Activated naive CD8-positive, alpha-beta T cell (primary cell): ENCODE results near the gene CTNNB1.

ENCODE experiments used
- H3K27ac Mint-ChIP-seq: one replicate; pipeline ENCODE4 v1.8.0; 2021; ENCODE audit warnings: mixed read lengths
- H3K27me3 Mint-ChIP-seq: one replicate; pipeline ENCODE4 v1.8.0; 2021; ENCODE audit warnings: mixed read lengths
- H3K36me3 Mint-ChIP-seq: one replicate; pipeline ENCODE4 v1.8.0; 2021; ENCODE audit warnings: mixed read lengths
- H3K4me1 Mint-ChIP-seq: one replicate; pipeline ENCODE4 v1.8.0; 2021; ENCODE audit warnings: low read depth, mixed read lengths
- H3K4me3 Mint-ChIP-seq: one replicate; pipeline ENCODE4 v1.8.0; 2021; ENCODE audit warnings: mild to moderate bottlenecking, mixed read lengths
- H3K9me3 Mint-ChIP-seq: one replicate; pipeline ENCODE4 v1.8.0; 2021; ENCODE audit warnings: low read depth, mixed read lengths

CTNNB1 gene

DNA sequence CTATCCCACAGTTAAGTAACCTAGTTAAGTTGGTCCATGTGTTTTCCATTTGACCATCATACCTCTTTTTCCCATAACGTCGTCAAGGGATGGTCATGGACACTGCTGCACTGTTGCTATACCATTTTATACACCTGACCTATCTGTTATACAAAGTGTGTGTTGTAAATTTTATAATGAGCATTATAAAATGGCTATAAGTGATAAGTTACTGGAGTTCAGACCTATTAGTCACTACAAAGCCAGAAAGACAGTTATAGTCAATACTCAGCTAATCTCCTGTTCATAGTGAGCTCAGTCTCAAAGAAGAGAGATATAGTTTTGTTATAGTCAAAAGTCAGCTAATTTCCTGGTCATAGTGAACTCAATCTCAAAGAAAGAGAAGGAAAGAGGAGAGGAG, 18.9 kb upstream of the CTNNB1 start:
- peaks cover 9% of the 10 kb centered on the region for H3K27me3 Mint-ChIP-seq
- H3K4me1 Mint-ChIP-seq: no peaks in the 10 kb centered on the region
- no peak overlapping the region for H3K4me3 Mint-ChIP-seq
- H3K27ac Mint-ChIP-seq: no peak overlapping the region
- no peaks in the 10 kb centered on the region for H3K9me3 Mint-ChIP-seq
- peaks cover 2% of the 10 kb centered on the region for H3K36me3 Mint-ChIP-seq

DNA sequence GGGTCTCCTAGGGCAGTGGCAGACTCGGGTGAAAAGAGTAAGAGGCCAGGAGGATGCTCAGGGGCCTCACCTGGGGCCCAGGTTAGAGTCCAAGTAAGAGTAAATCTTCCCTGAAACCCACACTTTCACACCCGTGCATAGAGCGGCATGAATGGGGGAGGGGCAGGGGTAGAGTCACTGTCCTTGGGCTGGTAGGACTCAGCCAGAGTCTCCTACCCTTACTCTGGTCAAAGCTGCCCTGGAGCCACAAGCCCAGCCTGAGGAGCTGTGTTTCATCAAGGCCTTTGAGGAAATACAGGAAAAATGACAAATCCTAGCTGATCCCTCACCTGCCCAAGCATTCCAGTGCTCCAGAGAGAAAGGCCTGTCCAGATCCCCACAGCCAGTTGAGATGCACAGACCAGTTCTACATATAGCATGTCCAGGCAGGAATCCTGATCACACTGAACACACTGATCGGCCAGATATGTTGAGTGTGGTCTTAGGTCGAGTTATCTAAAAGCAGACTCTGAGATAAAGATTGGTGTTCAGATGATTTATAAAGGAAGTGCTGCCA, 16.7 kb upstream of the CTNNB1 start:
- Mint-ChIP-seq H3K9me3 (no peaks in the 10 kb centered on the region), H3K27ac (no peak overlapping the region), H3K36me3 (peaks cover 2% of the 10 kb centered on the region), H3K4me3 (no peak overlapping the region), H3K27me3 (peaks cover 8% of the 10 kb centered on the region), H3K4me1 (no peaks in the 10 kb centered on the region)

DNA sequence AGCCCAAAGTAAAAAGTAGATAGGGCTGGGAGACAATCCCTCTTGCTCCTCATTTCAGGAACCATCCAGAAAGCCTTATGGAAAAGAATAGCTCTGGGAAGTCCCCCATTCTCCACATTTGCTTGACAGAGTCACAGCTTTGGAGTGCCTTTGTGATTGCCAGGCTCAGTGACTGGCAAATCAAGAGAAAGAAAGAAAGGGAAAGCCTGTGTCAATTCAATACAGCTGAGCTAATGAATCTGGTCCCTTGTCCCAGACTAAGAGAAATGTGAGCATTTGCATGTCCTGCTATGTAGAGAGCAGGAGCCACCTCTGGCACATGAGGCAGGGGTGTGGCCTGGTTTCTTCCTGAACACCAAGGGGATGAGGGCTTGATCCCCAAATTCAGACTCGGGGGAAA, 14.9 kb upstream of the CTNNB1 start:
- Mint-ChIP-seq H3K27me3 (peaks cover 10% of the 10 kb centered on the region), H3K4me3 (no peak overlapping the region), H3K9me3 (no peaks in the 10 kb centered on the region), H3K27ac (no peak overlapping the region), H3K4me1 (peaks cover 6% of the 10 kb centered on the region), H3K36me3 (peaks cover 2% of the 10 kb centered on the region)

DNA sequence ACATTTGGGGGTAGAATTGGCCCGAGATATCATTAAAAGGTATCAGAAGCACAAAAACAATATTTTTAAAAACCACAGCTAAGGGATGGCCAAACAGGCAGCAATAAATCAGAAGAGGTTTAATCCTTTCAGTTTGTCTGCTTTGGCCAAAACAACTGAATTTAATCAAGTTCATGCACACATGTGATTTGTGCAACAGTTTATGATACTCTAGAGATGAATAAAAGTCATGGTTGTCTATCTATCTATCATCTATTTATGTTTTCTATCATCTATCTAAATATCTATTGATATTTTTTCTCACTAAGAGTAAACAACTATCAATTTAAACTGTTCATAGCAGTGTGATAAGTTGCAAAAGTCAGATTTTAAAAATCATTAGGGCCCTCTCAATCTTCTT, 13.0 kb upstream of the CTNNB1 start:
- Mint-ChIP-seq H3K4me3 (no peak overlapping the region), H3K36me3 (peaks cover 2% of the 10 kb centered on the region), H3K27ac (no peak overlapping the region), H3K9me3 (peaks cover 4% of the 10 kb centered on the region), H3K4me1 (peaks cover 11% of the 10 kb centered on the region), H3K27me3 (peaks cover 10% of the 10 kb centered on the region)

DNA sequence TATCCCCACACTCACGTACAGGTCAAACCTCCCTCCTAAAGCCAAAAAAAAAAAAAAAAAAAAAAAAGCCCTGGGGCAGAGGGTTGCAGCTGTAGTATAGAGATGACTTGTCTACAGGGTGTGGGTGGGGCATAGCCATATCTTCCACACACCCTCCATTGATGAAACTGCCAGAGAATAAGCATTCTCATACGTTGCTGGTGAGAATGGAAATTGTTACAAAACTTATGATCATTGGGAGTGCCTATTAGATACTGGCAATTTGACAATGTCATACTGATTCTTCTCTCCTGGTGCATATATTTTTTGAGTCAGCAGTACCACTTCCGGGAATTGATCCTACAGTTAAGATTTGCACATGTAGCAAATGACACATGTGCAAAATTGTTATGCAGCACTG, 11.0 kb upstream of the CTNNB1 start:
- H3K4me1 Mint-ChIP-seq: peaks cover 11% of the 10 kb centered on the region
- peak overlapping the region; percentile 50 for H3K27ac Mint-ChIP-seq
- no peak overlapping the region for H3K4me3 Mint-ChIP-seq
- peaks cover 4% of the 10 kb centered on the region for H3K9me3 Mint-ChIP-seq
- peaks cover 9% of the 10 kb centered on the region for H3K27me3 Mint-ChIP-seq
- H3K36me3 Mint-ChIP-seq: no peaks in the 10 kb centered on the region

DNA sequence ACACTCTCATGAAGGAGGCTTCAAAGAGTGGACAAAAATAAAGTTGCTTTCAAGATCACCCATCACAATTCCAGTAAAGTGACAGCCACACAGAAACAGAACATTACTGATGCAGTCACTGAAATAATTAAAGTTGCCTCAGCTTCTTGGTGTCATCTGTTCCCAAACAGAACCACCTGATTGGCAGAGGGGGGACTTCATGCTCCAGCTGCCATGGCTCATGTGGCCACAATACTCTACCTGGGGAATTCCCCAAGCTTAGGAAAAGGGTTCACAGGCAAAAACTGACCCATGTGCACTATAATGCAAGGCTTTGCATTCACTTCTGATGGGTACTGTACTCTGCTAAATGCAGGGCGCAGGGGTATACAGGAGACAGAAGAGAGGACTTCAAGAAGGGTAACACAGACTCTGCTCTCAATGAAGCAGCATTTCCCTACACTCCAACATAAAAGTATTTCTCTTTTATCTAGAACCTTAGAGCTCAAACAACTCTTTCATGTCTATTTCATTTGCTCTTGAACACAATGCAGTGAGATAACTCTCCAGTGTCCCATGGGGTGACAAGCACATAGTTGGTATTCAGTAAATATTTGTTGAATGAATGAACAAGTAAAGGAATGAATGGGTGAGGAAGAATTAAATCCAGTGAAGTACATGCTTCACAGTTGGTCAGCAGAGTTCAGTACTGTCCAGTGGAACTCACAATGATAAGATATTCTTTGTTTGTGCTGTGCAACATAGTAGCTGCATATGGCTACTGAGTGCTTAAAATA, 8.6 kb upstream of the CTNNB1 start:
- Mint-ChIP-seq H3K36me3 (no peaks in the 10 kb centered on the region), H3K9me3 (peaks cover 4% of the 10 kb centered on the region), H3K27me3 (peaks cover 3% of the 10 kb centered on the region), H3K4me3 (no peak overlapping the region), H3K27ac (no peak overlapping the region), H3K4me1 (peaks cover 11% of the 10 kb centered on the region)

DNA sequence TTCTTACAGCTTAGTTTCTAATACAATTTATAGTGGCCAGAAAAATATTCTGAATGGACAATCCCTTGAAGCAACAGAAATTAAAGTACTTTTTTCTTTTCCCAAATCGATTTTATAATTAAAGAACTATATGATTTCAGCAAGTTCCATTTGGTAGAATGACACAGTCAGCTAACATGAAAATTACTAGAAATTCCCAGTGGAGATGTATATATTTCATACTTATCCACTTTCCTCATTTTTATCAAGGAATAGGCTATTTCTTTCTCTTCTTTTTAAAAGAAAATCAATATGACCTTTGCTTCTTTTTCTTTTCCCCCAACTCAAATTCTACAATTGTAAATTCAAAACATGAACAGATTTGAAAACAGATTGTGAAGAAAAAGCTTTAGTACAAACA, 6.4 kb upstream of the CTNNB1 start:
- Mint-ChIP-seq H3K4me3 (no peak overlapping the region), H3K36me3 (no peaks in the 10 kb centered on the region), H3K27me3 (peaks cover 5% of the 10 kb centered on the region), H3K27ac (no peak overlapping the region), H3K4me1 (peaks cover 11% of the 10 kb centered on the region), H3K9me3 (peaks cover 4% of the 10 kb centered on the region)

DNA sequence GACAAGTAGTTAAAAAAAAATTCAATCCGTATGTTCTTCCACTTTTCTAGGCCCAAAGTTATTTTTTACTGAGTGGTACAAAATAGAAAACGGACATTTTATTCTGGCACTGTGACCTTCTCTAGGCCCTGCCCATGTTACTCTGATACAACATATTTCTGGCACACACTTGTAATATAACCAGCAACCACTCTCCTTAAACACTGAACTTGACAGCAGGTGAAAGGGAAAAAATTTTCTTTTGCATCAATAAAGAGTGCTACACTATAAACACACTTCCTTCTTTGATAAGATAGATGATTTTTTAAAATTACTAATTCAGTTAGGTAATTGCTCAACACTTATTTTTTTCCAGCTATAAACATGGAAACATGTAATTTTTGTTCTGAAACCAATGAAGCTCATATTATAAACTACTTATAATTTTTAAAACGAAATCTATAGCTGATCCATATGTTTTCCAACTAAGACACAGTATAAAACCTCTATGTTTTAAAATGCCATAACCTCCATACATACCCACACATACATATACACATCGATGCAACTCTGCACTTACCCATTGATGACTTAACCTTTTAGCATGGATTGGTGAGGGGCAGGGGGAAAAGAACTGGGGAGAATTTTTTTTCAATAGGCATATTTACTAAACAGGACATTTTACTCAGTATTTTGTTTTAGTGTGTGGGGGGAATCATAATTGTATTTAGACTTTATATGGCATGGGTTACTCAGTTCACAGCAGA, 5.3 kb upstream of the CTNNB1 start:
- peaks cover 8% of the 10 kb centered on the region for H3K4me1 Mint-ChIP-seq
- no peak overlapping the region for H3K4me3 Mint-ChIP-seq
- H3K27ac Mint-ChIP-seq: no peak overlapping the region
- peaks cover 4% of the 10 kb centered on the region for H3K9me3 Mint-ChIP-seq
- peaks cover 3% of the 10 kb centered on the region for H3K27me3 Mint-ChIP-seq
- H3K36me3 Mint-ChIP-seq: no peaks in the 10 kb centered on the region

DNA sequence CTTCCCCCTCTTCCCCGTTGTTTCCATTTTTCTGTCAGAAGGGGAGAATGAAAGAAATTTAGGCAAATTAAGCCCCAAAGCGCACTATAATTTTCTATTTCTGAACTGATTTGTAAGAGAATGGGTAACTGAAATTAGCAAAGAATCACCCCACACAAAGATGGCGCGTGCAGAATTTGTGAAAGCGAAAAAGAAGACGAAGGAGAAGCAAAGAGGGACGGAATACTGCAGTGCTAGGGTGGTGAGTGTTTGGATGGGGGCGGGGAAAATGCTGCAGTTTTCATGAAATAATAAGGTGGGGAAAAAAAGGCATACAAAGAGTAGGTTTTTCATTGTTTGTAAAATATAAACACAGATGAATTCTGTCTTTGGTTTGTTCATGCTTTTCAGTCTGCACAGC, 4.6 kb upstream of the CTNNB1 start:
- H3K4me3 Mint-ChIP-seq: no peak overlapping the region
- H3K27me3 Mint-ChIP-seq: peaks cover 3% of the 10 kb centered on the region
- no peaks in the 10 kb centered on the region for H3K36me3 Mint-ChIP-seq
- no peak overlapping the region for H3K27ac Mint-ChIP-seq
- peaks cover 5% of the 10 kb centered on the region for H3K4me1 Mint-ChIP-seq
- peaks cover under 1% of the 10 kb centered on the region for H3K9me3 Mint-ChIP-seq

DNA sequence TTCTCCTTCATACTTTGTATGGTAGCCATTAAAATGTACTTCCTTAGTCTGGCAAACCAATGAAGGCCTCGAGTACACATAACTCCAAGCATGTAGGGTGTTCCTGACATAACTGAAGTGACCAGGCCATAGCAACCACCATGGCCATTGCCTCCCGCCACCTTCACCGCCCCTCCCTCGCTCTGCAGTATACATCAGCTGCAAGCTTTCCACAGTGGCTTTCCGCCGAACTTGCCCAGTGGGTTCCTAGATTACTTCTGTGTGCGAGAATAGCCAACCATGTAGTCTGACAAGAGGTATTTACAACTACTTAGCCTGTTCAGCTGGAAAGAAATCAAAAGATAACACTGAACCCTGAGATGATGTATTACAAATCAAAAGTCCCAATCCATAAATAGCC, 3.4 kb upstream of the CTNNB1 start:
- Mint-ChIP-seq H3K9me3 (no peaks in the 10 kb centered on the region), H3K4me3 (no peak overlapping the region), H3K27ac (no peak overlapping the region), H3K4me1 (peaks cover 7% of the 10 kb centered on the region), H3K27me3 (peaks cover 3% of the 10 kb centered on the region), H3K36me3 (no peaks in the 10 kb centered on the region)

DNA sequence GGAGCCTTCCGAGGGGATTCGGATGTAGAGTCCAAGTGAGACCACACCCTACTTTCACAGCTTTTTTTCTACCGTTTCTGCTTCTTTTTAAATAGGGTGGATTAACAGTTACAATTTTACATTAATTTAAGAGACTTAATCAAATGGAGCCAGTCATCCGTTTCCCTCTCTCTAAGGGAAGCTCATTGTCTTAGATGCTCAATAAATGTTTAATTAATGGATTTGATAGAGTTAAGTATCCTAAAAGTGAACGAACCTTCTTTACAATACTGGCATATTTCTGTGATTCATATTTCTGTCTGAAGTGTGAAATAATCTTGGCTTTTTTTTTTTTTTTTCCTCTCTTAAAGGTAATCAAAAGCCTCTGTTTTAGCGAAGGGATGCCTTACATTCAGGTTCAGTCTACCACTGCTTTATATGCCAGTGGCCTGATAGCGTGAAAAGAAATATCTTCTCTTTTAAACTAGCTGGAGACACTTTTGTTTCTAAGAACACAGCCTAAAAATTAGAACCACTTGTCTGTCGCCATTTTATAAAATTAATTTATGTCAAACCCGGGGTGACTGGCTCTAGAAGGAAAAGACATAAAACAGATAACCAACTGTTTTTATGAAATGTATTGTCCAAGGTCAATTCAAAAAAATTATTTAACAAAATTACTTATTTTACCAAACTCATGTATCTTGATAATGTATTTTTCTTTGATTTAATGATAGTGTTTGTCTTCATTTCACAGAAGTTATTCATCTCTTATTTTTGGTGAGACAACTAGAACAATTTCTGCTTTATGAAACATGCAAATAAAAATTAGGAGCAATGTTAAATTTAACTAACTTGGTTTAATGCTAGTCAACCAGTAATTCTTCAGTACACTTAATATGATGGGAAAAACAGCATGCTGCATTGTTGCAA, 2.5 kb upstream of the CTNNB1 start:
- peaks cover 14% of the 10 kb centered on the region for H3K4me1 Mint-ChIP-seq
- H3K9me3 Mint-ChIP-seq: no peaks in the 10 kb centered on the region
- no peak overlapping the region for H3K4me3 Mint-ChIP-seq
- H3K27me3 Mint-ChIP-seq: peaks cover 3% of the 10 kb centered on the region
- no peak overlapping the region for H3K27ac Mint-ChIP-seq
- no peaks in the 10 kb centered on the region for H3K36me3 Mint-ChIP-seq

DNA sequence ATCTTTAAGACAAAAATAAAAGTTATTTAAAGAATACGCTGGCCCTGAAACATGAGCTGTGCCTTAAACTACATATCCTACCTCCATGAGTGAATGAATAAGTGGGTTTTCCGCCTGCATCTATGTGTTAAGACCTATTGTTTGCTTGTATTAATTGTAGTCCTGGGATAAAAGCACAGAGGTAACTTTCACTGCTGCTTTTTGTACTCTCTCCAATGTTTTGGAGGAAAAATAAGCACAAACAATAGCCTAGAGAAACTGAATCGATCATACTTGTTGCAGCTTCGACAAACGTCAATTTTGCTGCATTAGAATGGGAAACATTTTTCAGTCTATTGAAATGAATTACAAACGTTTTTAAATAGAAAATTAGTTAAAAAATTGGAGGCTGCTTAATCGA, 1.3 kb upstream of the CTNNB1 start:
- Mint-ChIP-seq H3K27me3 (peaks cover 3% of the 10 kb centered on the region), H3K36me3 (no peaks in the 10 kb centered on the region), H3K27ac (no peak overlapping the region), H3K4me1 (peaks cover 26% of the 10 kb centered on the region), H3K4me3 (peak overlapping the region; percentile 89), H3K9me3 (no peaks in the 10 kb centered on the region)

DNA sequence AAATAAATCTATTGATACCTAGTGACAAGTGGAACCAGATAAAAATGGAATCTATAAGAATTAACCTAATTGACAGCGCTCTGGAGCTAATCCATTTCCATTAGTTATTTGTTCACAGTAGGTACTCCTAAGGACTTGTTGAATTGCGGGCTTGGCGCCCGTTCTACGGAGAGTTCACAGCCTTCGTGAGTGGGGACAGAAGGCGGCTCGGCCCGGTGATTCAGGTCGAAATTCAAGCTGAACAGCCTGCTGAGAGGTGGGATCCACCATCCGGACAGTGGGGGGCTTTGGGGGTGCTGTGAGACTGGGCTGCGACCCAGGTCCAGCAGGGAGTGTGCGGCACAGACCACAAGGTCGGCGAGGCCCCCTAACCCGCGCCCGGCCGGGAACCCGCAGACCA, 779 bp upstream of the CTNNB1 start:
- Mint-ChIP-seq H3K27ac (peak overlapping the region; percentile 83), H3K4me1 (peaks cover 31% of the 10 kb centered on the region), H3K36me3 (no peaks in the 10 kb centered on the region), H3K9me3 (no peaks in the 10 kb centered on the region), H3K4me3 (peak overlapping the region; percentile 89), H3K27me3 (peaks cover 3% of the 10 kb centered on the region)

DNA sequence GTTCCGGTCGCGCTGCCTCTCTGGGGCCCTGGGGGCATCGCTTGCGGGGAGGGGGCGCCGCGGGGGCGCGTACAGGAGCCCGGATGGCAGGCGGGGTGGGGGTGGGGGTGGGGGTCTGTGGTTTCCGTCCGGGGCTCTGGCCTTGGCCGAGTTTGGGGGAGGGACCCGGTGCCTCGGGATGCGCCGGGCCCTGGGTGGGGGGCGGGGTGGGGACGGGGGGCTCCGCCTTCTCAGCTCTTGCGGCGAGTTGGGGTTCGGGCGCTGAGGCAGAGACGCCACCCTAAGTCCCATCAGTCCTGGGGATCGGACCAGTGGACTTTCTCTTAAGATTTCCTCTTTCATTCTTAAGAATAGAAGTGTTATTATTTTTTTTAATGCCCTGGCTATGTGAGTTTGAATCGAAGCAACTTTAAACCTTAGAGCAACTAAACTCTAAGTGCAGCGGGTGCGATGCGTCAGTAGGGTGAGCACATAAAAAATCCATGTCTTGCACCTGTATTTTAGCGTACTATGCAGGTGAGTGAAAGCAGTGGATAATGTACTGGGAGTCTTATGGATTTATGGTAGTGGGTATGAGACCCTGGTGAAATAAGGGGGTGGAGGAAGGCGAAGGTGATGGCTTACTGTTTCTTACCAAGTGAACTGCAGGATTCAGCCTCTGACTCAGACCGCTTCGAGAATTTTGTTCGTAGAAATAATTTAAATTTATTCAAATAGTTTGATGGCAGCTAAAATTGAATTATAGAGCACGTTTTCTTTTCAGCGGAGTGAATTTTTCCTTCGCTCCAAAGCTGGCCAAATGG, 762 bp downstream of the CTNNB1 start:
- Mint-ChIP-seq H3K4me1 (peaks cover 47% of the 10 kb centered on the region), H3K9me3 (no peaks in the 10 kb centered on the region), H3K4me3 (peak overlapping the region; percentile 99), H3K36me3 (no peaks in the 10 kb centered on the region), H3K27ac (peak overlapping the region; percentile 91), H3K27me3 (peaks cover 3% of the 10 kb centered on the region)
